Ishikawa (cell line): ENCODE results near the gene CDC42EP5.

Experiments used
- CEBPB ChIP-seq: IDR thresholded peaks from 2 replicates; pipeline ENCODE4 v1.6.1; 2012
- CREB1 ChIP-seq: IDR thresholded peaks from 2 replicates; pipeline ENCODE4 v1.6.1; 2012; ENCODE audit warnings: low read depth
- EGR1 ChIP-seq: IDR thresholded peaks from 2 replicates; pipeline ENCODE4 v1.6.1; 2012
- EP300 ChIP-seq: IDR thresholded peaks from 2 replicates; pipeline ENCODE4 v1.6.1; 2012; ENCODE audit warnings: borderline replicate concordance
- FOXM1 ChIP-seq: IDR thresholded peaks from 2 replicates; pipeline ENCODE4 v1.6.1; 2012; ENCODE audit warnings: low read depth, borderline replicate concordance
- NFIC ChIP-seq: IDR thresholded peaks from 2 replicates; pipeline ENCODE4 v1.6.1; 2012
- RAD21 ChIP-seq: IDR thresholded peaks from 2 replicates; pipeline ENCODE4 v1.6.1; 2012; ENCODE audit warnings: low read depth
- TAF1 ChIP-seq: IDR thresholded peaks from 2 replicates; pipeline ENCODE4 v1.6.1; 2012; ENCODE audit warnings: low read depth, mild to moderate bottlenecking
- TCF12 ChIP-seq: IDR thresholded peaks from 2 replicates; pipeline ENCODE4 v1.6.1; 2012; ENCODE audit warnings: low read depth
- YY1 ChIP-seq: IDR thresholded peaks from 2 replicates; pipeline ENCODE4 v1.6.1; 2012; ENCODE audit warnings: low read depth
- ZBTB7A ChIP-seq: IDR thresholded peaks from 2 replicates; pipeline ENCODE4 v1.6.1; 2012; ENCODE audit warnings: low read depth
- TF ChIP-seq, protein P1 (sequence below): IDR thresholded peaks from 2 replicates; pipeline ENCODE4 v1.6.1; 2012; ENCODE audit warnings: low read depth, mild to moderate bottlenecking
- TF ChIP-seq, protein P2 (sequence below): IDR thresholded peaks from 2 replicates; pipeline ENCODE4 v1.6.1; 2012
- TF ChIP-seq, protein P3 (sequence below): IDR thresholded peaks from 2 replicates; pipeline ENCODE4 v1.6.1; 2012

DNA sequence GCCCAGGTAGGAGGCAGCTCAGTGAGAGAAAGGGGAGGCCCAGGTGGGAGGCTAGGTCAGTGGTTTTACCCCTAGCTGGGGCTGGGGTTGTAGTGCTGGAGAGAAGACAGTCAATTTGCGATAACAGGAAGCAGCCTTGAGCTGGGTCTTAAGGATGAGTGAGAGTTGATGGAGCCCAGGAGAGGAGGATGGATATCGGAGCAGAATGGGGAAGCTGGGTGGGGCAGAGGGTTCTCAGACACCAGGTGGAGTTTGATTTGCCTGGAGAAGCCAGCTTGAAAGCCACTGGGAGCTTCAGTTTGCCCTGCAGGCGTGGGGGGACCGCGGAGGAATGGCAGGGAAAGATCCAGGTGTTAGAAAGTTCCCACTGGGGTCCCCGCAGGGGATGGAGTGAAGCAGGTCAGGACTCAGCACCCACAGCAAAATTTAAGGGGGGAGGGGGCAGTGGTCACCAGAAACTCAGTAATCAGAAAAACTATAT is 836 bp upstream of the CDC42EP5 start:
- TF ChIP-seq CREB1, result no peak
- no peak for TF ChIP-seq TCF12
- TF ChIP-seq, protein P1, sequence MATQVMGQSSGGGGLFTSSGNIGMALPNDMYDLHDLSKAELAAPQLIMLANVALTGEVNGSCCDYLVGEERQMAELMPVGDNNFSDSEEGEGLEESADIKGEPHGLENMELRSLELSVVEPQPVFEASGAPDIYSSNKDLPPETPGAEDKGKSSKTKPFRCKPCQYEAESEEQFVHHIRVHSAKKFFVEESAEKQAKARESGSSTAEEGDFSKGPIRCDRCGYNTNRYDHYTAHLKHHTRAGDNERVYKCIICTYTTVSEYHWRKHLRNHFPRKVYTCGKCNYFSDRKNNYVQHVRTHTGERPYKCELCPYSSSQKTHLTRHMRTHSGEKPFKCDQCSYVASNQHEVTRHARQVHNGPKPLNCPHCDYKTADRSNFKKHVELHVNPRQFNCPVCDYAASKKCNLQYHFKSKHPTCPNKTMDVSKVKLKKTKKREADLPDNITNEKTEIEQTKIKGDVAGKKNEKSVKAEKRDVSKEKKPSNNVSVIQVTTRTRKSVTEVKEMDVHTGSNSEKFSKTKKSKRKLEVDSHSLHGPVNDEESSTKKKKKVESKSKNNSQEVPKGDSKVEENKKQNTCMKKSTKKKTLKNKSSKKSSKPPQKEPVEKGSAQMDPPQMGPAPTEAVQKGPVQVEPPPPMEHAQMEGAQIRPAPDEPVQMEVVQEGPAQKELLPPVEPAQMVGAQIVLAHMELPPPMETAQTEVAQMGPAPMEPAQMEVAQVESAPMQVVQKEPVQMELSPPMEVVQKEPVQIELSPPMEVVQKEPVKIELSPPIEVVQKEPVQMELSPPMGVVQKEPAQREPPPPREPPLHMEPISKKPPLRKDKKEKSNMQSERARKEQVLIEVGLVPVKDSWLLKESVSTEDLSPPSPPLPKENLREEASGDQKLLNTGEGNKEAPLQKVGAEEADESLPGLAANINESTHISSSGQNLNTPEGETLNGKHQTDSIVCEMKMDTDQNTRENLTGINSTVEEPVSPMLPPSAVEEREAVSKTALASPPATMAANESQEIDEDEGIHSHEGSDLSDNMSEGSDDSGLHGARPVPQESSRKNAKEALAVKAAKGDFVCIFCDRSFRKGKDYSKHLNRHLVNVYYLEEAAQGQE, result no peak
- no peak for TF ChIP-seq RAD21
- TF ChIP-seq EP300, result no peak
- TF ChIP-seq TAF1, result no peak
- TF ChIP-seq CEBPB, result no peak
- no peak for TF ChIP-seq FOXM1
- TF ChIP-seq NFIC, result no peak
- TF ChIP-seq, protein P2, sequence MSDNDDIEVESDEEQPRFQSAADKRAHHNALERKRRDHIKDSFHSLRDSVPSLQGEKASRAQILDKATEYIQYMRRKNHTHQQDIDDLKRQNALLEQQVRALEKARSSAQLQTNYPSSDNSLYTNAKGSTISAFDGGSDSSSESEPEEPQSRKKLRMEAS, result no peak
- TF ChIP-seq EGR1, result no peak
- TF ChIP-seq, protein P3, sequence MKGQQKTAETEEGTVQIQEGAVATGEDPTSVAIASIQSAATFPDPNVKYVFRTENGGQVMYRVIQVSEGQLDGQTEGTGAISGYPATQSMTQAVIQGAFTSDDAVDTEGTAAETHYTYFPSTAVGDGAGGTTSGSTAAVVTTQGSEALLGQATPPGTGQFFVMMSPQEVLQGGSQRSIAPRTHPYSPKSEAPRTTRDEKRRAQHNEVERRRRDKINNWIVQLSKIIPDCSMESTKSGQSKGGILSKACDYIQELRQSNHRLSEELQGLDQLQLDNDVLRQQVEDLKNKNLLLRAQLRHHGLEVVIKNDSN, result no peak
- TF ChIP-seq ZBTB7A, result no peak
- no peak for TF ChIP-seq YY1
